ENCODE data around the gene BNC2.

- TF ChIP-seq POLR2A (IDR thresholded peaks at IDR 0.05) (no peak), CTCF (IDR thresholded peaks at IDR 0.05) (no peak), POLR2AphosphoS5 (IDR thresholded peaks at IDR 0.05) (no peak), EP300 (IDR thresholded peaks at IDR 0.05) (no peak)
Measured at GRCh38 chr9:16750553-16750952, 119.9 kb downstream of the BNC2 start.
